ENCODE measurements around the gene SAMD4A. TPM values are rescaled to one million over a fixed set of nuclear protein-coding genes. Genes with fewer than 3 reads are reported as not detected.

Gene SAMD4A
- total RNA-seq, 1 experiment from 2014 or later, result 17.8 TPM

DNA sequence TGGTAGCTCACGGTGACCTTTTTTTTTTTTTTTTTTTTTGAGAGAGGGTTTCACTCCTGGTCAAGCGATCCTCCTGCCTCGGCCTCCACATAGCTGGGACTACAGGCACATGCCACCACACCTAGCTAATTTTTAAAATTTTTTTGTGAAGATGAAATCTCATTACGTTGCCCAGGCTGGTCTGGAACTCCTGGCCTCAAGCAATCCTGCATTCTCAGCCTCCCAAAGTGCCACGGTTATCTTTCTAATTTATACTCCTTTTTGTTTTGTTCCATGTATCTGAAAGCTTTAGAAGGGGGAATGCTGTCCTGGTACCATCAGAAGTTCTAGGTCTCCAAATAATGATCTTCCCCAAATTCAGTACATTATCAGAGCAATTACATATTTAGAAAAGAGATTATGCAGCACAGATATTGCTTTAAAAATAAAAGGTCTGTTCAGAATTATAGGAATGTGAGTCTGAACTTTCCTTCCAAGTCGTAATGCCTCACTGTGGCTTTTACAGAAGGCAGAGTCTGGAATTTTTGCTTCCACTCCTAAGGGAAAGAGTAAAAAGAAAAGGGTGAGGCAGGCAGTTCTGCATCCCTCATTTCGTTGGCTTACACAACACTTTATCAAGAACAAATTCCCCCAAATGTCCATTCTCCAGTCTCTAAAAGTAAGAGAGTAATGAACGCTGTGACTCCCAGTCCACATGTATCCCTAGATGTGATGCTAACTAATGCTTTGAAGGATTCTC lies 262.7 kb downstream of the SAMD4A start:
- no peak for DNase-seq (ENCODE audit: low read depth)

DNA sequence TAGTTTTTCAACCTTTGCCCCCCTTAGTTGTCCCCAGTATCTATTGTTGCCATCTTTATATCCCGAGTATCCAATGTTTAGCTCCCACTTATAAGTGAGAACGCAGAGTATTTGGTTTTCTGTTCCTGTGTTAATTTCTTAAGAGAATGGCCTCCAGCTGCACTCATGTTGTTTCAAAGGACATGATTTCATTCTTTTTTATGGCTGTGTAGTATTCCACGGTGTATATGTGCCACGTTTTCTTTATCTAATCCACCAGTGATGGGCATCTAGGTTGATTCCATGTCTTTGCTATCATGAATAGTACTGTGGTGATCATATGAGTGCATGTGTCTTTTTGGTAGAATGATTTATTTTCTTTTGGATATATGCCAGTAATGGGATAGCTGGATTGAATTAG lies 263.7 kb downstream of the SAMD4A start:
- DNase-seq (ENCODE audit: low read depth), result no peak

DNA sequence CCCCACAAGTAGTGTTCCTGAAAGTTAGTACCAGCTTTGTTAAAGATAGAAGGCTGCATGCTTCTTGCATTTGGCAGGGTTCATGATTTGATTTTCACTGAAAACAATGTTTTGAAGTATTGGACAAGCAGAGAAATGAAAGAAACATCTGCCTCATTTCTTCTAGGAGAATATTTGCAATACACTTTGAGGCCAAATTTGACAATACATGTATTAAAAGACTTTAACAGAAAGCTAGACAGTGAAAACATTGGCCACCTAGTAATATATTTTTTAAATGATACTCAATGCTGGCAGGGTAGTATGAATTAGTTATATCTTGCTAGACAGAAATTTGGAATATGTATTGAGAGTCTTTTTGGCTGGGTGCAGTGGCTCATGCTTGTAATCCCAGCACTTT lies 267.2 kb downstream of the SAMD4A start:
- DNase-seq (ENCODE audit: low read depth), result no peak

DNA sequence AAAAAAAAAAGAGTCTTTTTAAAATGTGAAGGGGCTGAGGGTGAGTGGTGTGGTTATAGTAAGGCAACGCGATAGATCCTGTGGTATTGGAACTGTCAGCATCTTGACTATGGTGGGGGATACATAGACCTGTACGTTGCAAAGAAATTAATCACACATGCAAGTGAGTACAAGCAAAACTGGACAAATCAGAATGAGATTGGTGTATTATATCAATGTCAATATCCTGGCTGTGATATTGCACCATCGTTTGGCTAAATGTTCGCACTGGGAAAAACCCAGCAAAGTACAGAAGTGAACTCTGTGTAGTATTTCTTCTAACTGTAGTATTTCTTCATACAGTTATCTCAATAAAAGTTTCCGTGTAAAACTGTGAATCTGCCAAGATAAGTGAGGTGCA lies 267.8 kb downstream of the SAMD4A start:
- no peak for DNase-seq (ENCODE audit: low read depth)

DNA sequence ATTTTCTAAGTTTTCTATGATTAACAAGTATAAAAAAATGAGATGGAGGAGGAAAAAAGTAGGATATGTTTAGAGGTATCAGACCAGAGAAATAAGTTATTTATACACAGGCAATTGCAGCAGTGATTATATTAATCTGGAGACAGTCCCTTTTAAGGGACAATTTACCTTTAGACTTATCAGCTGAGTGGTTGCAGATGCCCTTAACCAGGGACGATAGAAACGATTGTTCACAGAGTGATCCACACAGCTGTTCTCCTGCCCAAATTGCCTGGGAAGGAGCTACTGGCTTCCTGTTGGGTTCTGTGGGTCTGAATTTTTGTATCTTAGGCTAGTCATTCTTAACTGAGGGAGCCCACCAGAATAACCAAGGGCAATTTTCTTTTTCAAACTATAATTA lies 269.3 kb downstream of the SAMD4A start:
- no peak for DNase-seq (ENCODE audit: low read depth)

DNA sequence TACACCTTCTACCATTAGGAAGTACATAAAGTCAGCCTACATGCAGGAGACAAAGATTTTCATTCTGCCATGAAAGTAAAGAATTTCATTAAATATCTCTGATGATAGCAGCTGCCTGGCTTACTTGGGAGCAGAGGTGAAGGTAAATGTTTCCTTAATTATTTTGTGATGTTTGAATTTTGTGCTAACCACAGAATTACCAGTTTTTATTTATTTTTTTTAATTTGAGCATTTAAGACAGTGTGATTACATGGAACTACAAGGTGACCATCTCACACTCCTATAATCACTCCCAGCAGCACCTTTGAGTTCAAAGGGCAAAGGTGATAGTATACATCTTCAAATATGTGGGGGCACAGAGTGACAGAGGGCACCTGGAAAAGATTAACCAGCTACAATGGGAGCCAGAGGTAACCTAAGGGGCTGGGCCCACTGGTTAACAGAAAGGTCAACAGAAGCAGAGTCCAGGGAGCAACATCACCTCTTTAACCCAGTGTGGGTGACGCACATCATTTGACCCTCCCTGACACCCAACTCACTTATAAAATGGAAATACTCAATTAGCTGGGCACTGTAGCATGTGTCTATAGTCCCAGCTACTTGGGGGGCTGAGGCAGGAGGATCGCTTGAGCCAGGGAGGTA lies 270.7 kb downstream of the SAMD4A start:
- DNase-seq (ENCODE audit: low read depth), result no peak

DNA sequence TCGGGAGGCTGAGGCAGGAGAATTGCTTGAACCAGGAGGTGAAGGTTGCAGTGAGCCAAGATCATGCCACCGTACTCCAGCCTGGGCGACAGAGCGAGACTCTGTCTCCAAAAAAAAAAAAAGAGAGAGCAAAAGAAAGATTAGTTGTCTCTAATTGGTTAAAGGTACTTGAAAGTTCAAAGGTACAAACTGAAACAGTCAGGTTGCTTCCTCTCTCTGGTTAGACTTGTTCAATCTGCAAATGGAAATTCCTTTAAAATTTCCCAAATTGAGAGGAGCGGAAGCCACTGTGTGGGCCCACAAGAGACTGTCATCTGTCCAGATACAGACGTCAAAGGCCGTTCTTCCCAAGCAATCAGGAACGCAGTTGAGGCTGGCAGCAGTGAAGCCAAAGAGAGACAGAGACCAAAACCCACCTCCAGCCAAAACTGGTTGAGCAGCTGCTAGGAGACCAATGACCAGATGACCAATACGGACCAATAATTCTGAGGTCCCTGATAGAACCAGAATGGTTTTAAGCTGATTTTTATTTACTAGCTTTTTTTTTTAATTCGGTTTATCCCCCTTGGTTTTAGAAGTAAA lies 272.1 kb downstream of the SAMD4A start:
- DNase-seq (ENCODE audit: low read depth), result no peak

DNA sequence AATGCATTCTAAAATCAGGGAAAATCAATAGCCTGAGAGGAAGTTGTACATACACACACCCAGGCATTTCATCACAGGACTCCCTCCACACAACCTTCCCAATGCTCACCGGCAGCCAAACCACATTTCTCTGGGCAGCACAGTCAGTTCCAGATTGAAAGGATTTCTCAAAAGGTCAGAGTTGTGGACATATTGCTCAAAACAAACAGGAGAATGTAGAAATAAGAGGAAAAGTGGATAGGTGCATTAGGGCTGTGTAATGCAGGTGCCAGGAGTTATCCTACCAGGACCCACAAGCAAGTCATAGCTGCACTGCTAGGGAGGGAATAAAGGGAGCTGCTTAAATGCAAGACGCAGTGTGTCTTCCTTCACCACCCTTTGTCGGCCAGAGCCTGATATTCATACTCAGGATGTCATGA lies 272.8 kb downstream of the SAMD4A start:
- no peak for DNase-seq (ENCODE audit: low read depth)

DNA sequence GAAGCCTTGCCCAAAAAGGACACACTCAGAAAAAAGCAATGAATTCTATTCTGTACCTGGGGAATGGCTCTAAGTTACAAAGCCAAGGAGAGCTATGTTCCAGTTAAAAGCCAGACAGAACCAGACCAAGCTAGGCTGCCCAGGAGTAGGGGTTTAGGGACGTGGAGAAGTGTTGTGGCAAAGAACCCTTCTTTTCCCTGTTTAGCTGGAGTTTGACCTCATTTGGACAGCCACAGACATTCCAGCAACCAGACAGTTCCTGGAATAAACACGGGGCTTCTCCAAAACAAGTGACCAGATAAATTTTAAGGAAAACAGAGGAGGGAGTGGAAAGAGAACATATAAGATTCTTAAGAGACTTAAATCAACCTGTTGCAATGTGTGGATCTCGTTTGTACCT lies 273.4 kb downstream of the SAMD4A start:
- no peak for DNase-seq (ENCODE audit: low read depth)

DNA sequence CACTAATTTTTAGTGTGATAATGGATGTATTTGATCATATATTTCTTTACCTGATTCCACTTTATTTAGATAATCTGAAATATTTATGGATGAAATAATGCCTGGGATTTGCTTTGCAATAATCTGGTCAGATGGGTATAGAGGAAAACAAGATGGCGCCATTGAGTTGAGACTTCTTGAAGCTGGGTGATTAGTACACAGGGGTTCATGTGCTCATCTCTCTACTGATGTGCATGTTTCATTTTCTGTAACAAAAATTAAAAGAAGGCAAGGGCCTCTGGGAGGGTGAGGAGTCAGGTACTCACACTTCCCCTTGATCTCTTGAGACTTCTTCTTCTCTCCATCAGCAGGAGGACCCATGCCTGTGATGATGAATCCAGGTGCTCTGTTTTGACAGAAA lies 273.9 kb downstream of the SAMD4A start:
- no peak for DNase-seq (ENCODE audit: low read depth)

Other genes with a start within 250 kb of the SAMD4A start
- 130 and 190 TPM in 2 replicates for gene CDKN3, start 170.1 kb upstream of the SAMD4A start, total RNA-seq (2014; rRNA removed; shearing (Covaris generic))
- 171 and 179 TPM in 2 replicates for gene CNIH1, start 125.8 kb upstream of the SAMD4A start, total RNA-seq (2014; rRNA removed; shearing (Covaris generic))
- gene GMFB, start 78.1 kb upstream of the SAMD4A start, total RNA-seq (2014; rRNA removed; shearing (Covaris generic)), result 146 and 151 TPM in 2 replicates
- gene CGRRF1, start 57.2 kb upstream of the SAMD4A start, total RNA-seq (2014; rRNA removed; shearing (Covaris generic)), result 15.2 and 19.5 TPM in 2 replicates

Data from Daoy (cell line).